Natural killer cell (primary cell): ENCODE measurements around the gene EIF1. TPM values are rescaled to one million over a fixed set of nuclear protein-coding genes. Genes with fewer than 3 reads are reported as not detected.

ENCODE experiments used
- ATAC-seq, 3 donors: fragments of 150-1000 bp in 2 of 3; fragments of 200-7000 bp in 1 of 3; cut with Tn5 transposase; 1 replicate in 1 of 3; 2 replicates in 2 of 3; pipeline ENCODE4 v1.10.0; 2021; ENCODE audit warnings: mild to moderate bottlenecking in 2 of 3, moderate library complexity in 2 of 3
- DNase-seq, 2 donors: peaks; one replicate each; pipeline versions ENCODE4 v3.0.0 to v3.0.0-alpha.2; 2013 to 2021; ENCODE audit warnings: mixed read lengths in 1 of 2
- H3K27ac ChIP-seq: one replicate; pipeline ENCODE4 v1.5.1; 2013; ENCODE audit warnings: mild to moderate bottlenecking, low read length
- H3K27me3 ChIP-seq: one replicate; pipeline ENCODE4 v1.6.1; 2013; ENCODE audit warnings: low read length; ENCODE audit not compliant: control insufficient read depth, insufficient read depth
- H3K36me3 ChIP-seq: one replicate; pipeline ENCODE4 v1.6.1; 2013; ENCODE audit warnings: low read length; ENCODE audit not compliant: control insufficient read depth, insufficient read depth
- H3K4me1 ChIP-seq: one replicate; pipeline ENCODE4 v1.6.1; 2013; ENCODE audit warnings: low read length; ENCODE audit not compliant: control insufficient read depth, insufficient read depth
- H3K4me3 ChIP-seq: one replicate; pipeline ENCODE4 v1.5.1; 2013; ENCODE audit warnings: low read length
- H3K9me3 ChIP-seq: one replicate; pipeline ENCODE4 v1.6.1; 2013; ENCODE audit warnings: low read length; ENCODE audit not compliant: control insufficient read depth, insufficient read depth
- H3K27ac Mint-ChIP-seq, 2 donors: one replicate each; pipeline ENCODE4 v1.8.0; 2022; ENCODE audit warnings: mild to moderate bottlenecking in 2 of 2, mixed read lengths in 2 of 2, moderate library complexity in 1 of 2
- H3K27me3 Mint-ChIP-seq, 2 donors: one replicate each; pipeline ENCODE4 v1.8.0; 2022; ENCODE audit warnings: low read depth in 2 of 2, mixed read lengths in 2 of 2
- H3K36me3 Mint-ChIP-seq: one replicate; pipeline ENCODE4 v1.8.0; 2022; ENCODE audit warnings: mixed read lengths
- H3K4me1 Mint-ChIP-seq, 2 donors: one replicate each; pipeline ENCODE4 v1.8.0; 2022; ENCODE audit warnings: mixed read lengths in 2 of 2
- H3K4me3 Mint-ChIP-seq: one replicate; pipeline ENCODE4 v1.8.0; 2022; ENCODE audit warnings: mild to moderate bottlenecking, moderate library complexity, mixed read lengths
- H3K9me3 Mint-ChIP-seq, 2 donors: one replicate each; pipeline ENCODE4 v1.8.0; 2022; ENCODE audit warnings: mixed read lengths in 2 of 2
- CTCF ChIP-seq: fragments of 200-600 bp; IDR thresholded peaks from one replicate; pipeline ENCODE4 v1.8.0; 2022; ENCODE audit warnings: antibody characterized with exemption
- WGBS: methylation state at CpG from one replicate; pipeline ENCODE4 v1.1.7; 2013; ENCODE audit warnings: missing lambda C conversion rate; ENCODE audit not compliant: insufficient coverage; 5-methylcytosine and 5-hydroxymethylcytosine counted together
- intact Hi-C: fragments of 100-400 bp; cut with micrococcal nuclease; formaldehyde crosslinking; loops from one replicate; pipeline ENCODE4 v1.14.2; 2022
- total RNA-seq, 4 donors: library from RNA; stranded (reverse); fragments of 120-200 nt in 1 of 4; gene quantifications; one replicate each; pipeline versions ENCODE4 v1.2.3 to v1.2.4, GENCODE V29; 2013 to 2022

Gene EIF1
- total RNA-seq, 3 donors from 2014 or later (not counting 1 experiment from before 2014, with no cell fraction given), result 2,034 to 2,368 (median 2,279) TPM

- Mint-ChIP-seq H3K9me3 (no peaks in the 10 kb centered on the region), H3K36me3 (no peaks in the 10 kb centered on the region), H3K4me1 (no peaks in the 10 kb centered on the region), H3K27me3 (no peaks in the 10 kb centered on the region), H3K4me3 (no peak overlapping the region), H3K27ac (no peak overlapping the region)
- H3K27me3 ChIP-seq, result peaks cover 2% of the 10 kb centered on the region
- no peaks in the 10 kb centered on the region for H3K36me3 ChIP-seq
- no peaks in the 10 kb centered on the region for H3K4me1 ChIP-seq
- ATAC-seq (no peak), DNase-seq (peak in 1 of 2 donors; percentile 52)
- 71% methylated on average over 12 of the region's 15 CpGs for WGBS
- intact Hi-C loops, result no loop called here
- TF ChIP-seq CTCF, result no peak
- no peaks in the 10 kb centered on the region for H3K9me3 ChIP-seq
- H3K27ac ChIP-seq, result no peak overlapping the region
- no peak overlapping the region for H3K4me3 ChIP-seq
Measured at GRCh38 chr17:41717408-41718286, 29.0 kb downstream of the EIF1 start.

- no peaks in the 10 kb centered on the region for H3K9me3 Mint-ChIP-seq
- H3K4me1 ChIP-seq, result no peaks in the 10 kb centered on the region
- no peaks in the 10 kb centered on the region for H3K9me3 ChIP-seq
- 69% methylated on average over 5 of the region's 5 CpGs for WGBS
- TF ChIP-seq CTCF, result no peak
- H3K27ac ChIP-seq, result no peak overlapping the region
- DNase-seq (no peak), ATAC-seq (no peak)
- H3K4me3 ChIP-seq, result no peak overlapping the region
- no peak overlapping the region for H3K27ac Mint-ChIP-seq
- no peaks in the 10 kb centered on the region for H3K4me1 Mint-ChIP-seq
- intact Hi-C loops, result no loop called here
- H3K27me3 ChIP-seq, result peaks cover 2% of the 10 kb centered on the region
- H3K4me3 Mint-ChIP-seq, result no peak overlapping the region
- H3K27me3 Mint-ChIP-seq, result no peaks in the 10 kb centered on the region
- no peaks in the 10 kb centered on the region for H3K36me3 ChIP-seq
- no peaks in the 10 kb centered on the region for H3K36me3 Mint-ChIP-seq
Measured at GRCh38 chr17:41718287-41718645, 29.6 kb downstream of the EIF1 start.

GRCh38 chr17:41722231-41722630, 33.5 kb downstream of the EIF1 start:
- Mint-ChIP-seq H3K27me3 (peaks cover 0 to 3% of the 10 kb centered on the region in 2 donors), H3K9me3 (no peaks in the 10 kb centered on the region), H3K4me3 (no peak overlapping the region), H3K4me1 (no peaks in the 10 kb centered on the region), H3K27ac (no peak overlapping the region), H3K36me3 (no peaks in the 10 kb centered on the region)
- Histone ChIP-seq H3K4me1 (no peaks in the 10 kb centered on the region), H3K27ac (no peak overlapping the region), H3K36me3 (no peaks in the 10 kb centered on the region), H3K27me3 (peaks cover 2% of the 10 kb centered on the region), H3K4me3 (no peak overlapping the region), H3K9me3 (no peaks in the 10 kb centered on the region)
- intact Hi-C loops, result no loop called here
- DNase-seq (no peak), ATAC-seq (no peak)
- whole genome bisulfite sequencing, result 91% methylated on average over 7 of the region's 7 CpGs
- TF ChIP-seq CTCF, result no peak
